ENCODE results near the gene PXN.
A peak's percentile ranks its signal among the peaks of the same experiment; 100 is the strongest.
"Not testable (repeated sequence)": the region's sequence is repeated elsewhere in the genome, so short reads cannot be mapped to it uniquely, and the experiment has no call there.

PXN gene

DNA sequence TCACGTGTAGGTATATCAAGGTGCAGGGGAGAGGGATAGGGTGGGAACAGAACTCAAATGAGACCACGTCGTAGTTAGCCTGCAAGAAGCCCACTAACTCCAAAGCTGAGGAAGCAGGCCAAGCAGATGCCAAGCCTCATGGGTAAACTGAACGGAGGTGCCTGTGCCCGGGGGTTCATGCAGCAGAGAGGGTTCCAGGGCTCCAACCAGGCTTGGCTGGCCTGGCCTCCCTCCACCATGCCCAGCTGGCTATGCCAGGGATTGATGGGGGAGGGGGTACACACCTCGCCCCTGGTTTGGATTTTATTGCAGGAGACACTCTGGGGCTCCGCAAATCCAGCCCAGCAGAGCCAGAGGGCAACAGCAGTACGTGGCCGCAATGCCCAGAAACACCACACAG is 27.3 kb downstream of the PXN start:
- H3K4me3 ChIP-seq (ENCODE audit: low read depth, low read length) = no peak overlapping the region
- TF ChIP-seq, protein P1, sequence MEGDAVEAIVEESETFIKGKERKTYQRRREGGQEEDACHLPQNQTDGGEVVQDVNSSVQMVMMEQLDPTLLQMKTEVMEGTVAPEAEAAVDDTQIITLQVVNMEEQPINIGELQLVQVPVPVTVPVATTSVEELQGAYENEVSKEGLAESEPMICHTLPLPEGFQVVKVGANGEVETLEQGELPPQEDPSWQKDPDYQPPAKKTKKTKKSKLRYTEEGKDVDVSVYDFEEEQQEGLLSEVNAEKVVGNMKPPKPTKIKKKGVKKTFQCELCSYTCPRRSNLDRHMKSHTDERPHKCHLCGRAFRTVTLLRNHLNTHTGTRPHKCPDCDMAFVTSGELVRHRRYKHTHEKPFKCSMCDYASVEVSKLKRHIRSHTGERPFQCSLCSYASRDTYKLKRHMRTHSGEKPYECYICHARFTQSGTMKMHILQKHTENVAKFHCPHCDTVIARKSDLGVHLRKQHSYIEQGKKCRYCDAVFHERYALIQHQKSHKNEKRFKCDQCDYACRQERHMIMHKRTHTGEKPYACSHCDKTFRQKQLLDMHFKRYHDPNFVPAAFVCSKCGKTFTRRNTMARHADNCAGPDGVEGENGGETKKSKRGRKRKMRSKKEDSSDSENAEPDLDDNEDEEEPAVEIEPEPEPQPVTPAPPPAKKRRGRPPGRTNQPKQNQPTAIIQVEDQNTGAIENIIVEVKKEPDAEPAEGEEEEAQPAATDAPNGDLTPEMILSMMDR (IDR thresholded peaks at IDR 0.05; ENCODE audit: insufficient read depth, low read depth, low read length, missing control alignments) = no peak
- no peak for DNase-seq (ENCODE audit: low read depth)

DNA sequence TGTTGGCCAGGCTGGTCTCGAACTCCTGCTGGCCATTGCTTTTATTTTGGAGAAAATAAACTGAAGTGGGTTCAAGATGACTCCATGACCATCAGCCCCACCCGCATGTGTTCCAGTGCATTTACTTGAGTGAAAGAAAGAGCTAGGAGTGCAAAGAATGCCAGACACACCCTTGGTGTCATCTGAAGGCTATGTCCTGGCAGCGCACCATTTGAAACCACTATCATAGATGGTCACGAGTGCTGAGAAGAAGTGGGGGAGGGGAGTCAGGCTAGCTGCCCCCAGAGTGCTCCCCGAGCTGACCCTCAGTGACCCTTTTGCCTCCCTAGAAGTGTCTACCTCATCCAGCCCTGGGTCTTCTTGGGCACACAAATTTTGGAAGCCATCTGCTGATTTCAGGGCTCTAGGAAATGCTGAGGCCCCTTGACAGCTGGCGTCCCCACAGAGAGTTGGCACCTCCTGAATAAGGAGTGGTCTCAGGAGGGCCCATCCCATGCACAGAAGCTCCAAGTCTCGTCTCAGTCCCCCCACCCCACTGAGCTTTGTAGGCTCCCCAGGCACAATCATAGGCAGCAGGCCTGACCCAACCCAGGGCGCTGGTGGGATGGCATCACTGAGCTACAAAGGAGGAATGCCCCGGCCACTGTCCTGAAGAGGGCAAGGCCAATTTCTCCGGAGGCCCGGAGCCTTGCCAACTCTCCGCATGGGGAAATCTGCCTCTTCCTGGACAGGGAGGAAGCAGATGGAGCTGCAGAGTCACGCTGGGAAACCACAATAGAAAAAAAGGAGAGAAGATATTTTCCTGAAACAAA is 28.0 kb downstream of the PXN start:
- DNase-seq (ENCODE audit: low read depth) = no peak
- TF ChIP-seq, protein P1 (IDR thresholded peaks at IDR 0.05; ENCODE audit: insufficient read depth, low read depth, low read length, missing control alignments) = no peak
- H3K4me3 ChIP-seq (ENCODE audit: low read depth, low read length) = no peak overlapping the region

DNA sequence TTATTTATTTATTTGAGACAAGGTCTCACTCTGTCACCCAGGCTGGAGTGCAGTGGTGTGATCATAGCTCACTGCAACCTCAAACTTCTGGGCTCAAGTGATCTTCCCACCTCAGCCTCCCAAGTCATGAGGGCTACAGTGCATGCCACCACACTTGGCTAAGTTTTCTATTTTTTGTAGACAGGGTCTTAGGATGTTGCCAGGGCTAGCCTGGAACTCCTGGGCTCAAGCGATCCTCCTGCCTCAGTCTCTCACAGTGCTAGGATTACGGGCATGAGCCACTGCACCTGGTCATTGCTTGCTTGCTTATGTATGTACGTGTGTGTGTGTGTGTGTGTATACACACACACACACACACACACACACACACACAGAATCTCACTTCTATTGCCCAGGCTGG is 28.7 kb downstream of the PXN start:
- H3K4me3 ChIP-seq (ENCODE audit: low read depth, low read length); DNase-seq (ENCODE audit: low read depth): not testable (repeated sequence)

DNA sequence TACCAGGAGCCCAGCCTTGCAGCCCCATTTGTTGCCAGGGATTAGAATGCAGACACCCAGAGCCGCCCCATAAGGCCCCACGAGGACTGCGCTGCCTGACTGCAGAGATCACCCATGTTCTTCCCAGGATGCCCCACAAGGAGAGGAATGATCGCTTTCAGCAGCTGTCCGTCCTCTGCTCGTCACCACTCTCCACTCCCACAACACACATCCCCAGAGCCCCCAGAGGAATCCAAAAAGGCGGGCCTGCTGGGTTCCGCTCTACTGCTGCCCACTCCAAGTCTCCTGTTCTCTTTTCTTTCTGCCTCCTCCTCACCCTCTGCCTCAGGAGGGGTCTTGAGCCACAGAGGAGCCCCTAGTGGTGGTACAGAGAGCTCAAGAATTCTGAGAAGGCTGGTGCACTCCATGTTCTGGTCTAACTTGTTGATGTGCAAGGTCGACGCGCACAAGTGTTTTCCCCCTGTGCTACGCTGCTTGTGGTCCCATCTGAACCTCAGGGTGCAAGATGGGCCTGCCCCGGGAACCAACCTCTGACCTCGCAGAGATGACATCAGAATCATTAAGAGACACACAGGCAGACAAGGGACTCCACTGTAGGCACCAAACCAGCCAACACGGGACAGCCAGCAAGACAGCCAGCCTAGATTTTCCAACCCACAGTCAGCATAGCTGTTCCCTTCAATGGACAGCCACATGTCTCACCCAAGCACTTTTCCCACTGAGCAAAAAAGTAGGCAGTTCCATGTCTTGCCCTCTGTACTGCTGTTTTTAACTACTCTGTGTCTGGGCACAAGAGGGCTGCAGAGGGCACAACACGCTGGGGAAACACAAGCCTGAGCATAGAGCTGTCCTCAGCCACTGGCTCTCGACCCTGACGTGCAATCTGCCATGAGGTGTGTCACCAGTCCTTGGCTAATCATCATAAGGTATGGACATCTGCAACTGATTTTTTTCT is 29.9 kb downstream of the PXN start:
- no peak for DNase-seq (ENCODE audit: low read depth)
- no peak overlapping the region for H3K4me3 ChIP-seq (ENCODE audit: low read depth, low read length)
- TF ChIP-seq, protein P1 (IDR thresholded peaks at IDR 0.05; ENCODE audit: insufficient read depth, low read depth, low read length, missing control alignments) = peak; percentile 13

DNA sequence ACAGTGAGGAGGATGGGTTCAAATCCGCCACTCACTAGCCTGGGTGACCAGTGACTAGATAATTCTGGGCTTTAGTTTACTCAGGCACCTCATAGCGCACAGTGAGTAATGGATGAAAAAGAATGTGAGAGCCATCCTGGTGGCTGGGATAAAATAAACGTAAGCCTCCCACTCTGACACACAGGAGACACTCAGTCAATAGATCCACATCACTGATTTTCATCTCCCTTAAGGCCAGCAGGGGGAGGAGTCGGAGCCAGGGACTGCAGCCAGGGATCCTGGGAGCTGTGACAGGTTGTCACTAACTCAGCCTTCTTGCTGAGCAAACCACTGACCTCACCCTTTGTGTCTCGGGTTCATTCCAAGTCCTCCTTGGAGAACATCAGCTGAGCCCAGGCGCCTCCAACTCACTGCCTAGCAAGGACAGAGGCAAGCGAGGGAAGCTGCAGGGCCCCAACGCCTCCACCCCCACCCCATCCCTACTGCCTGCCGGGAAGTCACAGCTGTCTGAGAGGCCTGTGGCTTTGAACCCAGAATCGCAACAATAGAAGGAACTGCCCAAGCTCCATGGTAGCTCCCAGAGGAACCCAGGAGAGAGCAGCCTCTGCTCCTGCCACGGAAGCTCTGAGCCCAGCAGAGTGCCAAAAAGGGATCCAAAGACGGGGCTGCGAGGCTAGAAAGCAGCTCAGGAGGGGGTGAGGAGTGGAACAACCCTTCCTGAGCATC is 30.7 kb downstream of the PXN start:
- peak; percentile 50 for DNase-seq (ENCODE audit: low read depth)
- TF ChIP-seq, protein P1 (IDR thresholded peaks at IDR 0.05; ENCODE audit: insufficient read depth, low read depth, low read length, missing control alignments) = peak; percentile 25
- H3K4me3 ChIP-seq (ENCODE audit: low read depth, low read length) = no peak overlapping the region

DNA sequence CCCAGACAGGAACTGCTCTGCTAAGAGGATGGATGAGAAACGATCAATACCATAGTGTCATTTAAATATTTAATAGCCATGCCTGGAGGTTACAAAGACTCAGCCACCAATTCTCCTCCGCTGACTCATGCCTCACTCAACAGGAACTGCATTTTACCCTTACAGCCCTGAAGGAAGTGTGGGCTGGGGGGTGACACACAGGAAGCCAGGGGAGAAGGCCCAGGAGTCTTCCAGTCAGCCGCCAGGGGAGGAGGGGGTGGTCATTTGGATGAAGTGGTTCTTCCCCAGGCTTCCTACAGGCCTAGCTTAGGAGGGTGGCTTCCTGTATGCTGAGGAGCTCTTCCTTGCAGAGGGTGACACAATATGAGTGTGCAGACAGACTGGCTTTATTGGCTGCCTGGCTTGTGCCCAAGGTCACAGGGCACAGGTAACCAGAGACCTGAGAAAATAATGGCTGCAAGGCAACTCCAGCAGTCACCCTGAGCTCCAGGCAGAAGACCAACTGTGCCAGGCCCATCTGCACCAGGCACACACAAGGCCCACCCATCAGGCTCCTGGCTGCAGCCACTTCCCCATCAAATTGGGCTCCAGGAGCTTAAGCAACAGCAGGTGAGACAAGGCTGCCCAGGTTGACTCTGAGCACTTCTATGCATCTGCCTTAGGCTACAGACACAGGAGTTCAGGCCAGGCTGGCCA is 34.1 kb downstream of the PXN start:
- TF ChIP-seq, protein P1 (IDR thresholded peaks at IDR 0.05; ENCODE audit: insufficient read depth, low read depth, low read length, missing control alignments) = no peak
- no peak for DNase-seq (ENCODE audit: low read depth)
- H3K4me3 ChIP-seq (ENCODE audit: low read depth, low read length) = no peak overlapping the region

All from GM12865 (cell line).